Renal pelvis (tissue), 4 donors: ENCODE results near the gene SHE. TPM values are rescaled to one million over a fixed set of nuclear protein-coding genes. Genes with fewer than 3 reads are reported as not detected.
A peak's percentile ranks its signal among the peaks of the same experiment; 100 is the strongest.

Experiments used
- DNase-seq: peaks from one replicate; pipeline ENCODE4 v3.0.0-alpha.2; 2013
- polyA plus RNA-seq, 3 donors: library from polyadenylated mRNA; unstranded; fragments of 120-200 nt; gene quantifications; one replicate each; pipeline ENCODE4 v1.2.1, GENCODE V29; 2013; ENCODE audit not compliant: insufficient read length in 3 of 3

Gene SHE
- polyA plus RNA-seq, 3 donors: 10.2 to 12.4 (median 11.0) TPM

- no peak for DNase-seq
Observed at GRCh38 chr1:154483941-154484803, 18.0 kb downstream of the SHE start.

DNA sequence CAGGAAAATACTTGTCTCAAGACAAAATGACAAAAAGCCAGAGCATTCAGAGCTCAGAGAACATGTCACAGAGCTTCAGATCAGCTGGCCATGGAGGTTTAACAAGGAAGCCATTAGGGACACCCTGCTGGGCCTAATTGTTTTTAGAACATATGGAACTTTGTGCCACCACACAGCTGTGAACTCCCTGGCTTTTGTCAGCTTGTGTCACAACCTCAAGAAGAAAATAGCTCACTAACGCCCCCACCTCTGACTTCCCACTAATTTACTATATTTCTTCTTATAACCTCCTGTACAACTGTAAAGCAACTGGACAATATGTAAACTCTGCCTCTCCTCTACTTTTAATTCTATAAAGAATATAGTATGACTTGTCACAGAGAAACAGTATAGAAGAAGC is 21.2 kb downstream of the SHE start:
- DNase-seq: no peak

DNA sequence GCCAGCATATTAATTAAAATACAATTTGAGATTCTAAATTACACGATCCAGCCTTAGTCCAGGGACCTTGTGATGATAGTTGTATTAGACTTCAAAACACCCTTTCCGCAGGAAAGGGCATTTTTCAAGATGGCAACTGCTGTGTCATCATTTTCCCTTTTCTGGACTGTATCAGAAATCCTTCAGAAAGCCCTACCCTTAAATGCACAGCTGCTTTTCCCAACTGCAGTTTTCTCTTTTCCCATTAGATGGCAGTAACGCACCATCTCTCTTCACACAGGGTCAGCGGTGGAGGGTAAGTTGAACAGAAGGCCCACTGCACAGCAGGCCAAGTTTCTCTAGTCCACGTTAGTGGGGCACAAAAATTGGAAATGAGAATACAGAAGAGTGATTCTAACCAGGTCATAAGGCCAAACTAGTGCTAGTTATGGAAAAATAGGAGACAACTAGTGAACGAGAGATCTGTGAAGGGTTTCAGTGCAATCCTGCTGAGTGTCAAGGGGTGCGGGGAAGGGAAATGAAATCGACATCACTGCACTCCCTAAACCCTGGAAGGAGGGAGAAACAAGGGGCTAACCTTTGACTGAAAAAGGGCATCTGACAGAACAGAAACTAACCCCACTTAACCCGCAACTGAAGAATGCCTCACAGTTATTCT is 22.3 kb downstream of the SHE start:
- peak; percentile 87 for DNase-seq

DNA sequence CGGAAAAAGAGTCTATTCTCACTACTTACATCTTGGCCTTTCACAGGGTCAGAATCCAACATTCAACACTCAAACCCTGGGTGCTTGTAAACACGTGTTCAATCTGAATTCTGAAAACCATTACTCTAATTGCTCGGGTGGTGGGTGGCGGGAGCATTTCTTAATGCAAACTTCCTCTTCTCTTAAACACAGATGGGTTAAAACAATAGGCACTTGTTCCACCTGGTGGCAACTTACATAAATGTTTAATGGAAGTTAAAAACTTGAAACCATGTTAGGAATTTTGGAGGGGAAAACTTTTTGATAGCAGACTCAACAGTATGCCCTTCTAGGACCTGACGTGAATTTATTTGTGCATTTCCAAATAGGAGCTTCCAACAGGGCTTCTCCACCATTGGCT is 23.6 kb downstream of the SHE start:
- DNase-seq: no peak

DNA sequence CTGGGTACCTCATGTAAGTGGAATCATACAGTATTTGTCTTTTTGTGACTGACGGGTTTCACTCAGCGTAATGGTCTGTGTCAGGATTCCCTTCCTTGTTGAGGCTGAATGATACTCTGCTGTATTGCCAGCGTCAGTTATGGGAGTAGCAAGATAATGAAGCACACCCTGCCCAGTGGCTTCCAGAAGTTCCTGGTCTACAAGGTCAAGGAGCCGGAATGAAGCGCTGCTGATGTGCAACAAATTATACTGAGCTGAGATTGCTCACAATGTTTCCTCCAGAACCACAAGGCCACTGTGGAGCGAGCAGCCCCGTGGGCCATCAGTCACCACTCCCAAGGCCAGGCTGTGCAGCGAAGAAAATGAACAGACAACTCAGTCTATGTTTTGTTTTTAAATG is 24.2 kb downstream of the SHE start:
- no peak for DNase-seq

- no peak for DNase-seq
Observed at GRCh38 chr1:154476791-154477190, 25.4 kb downstream of the SHE start.

DNA sequence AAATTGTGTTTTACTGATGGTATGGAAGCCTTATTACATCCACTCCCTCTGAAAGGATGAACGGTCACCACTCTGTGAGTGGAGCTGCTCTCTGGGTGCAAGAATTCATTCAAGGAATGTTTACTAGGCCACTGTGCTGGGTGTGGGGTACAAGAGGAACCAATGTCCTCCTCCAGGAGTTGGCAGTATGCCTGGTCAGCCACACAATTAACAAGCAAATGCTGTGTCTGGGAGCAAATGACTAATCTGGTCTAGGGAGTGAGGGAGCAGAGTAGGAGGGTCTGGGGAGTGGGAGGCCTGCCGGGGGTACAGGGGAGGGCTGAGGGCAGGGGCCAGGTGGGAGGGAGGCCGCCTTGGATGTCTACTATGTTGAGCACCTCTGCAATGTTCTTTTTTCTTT is 27.4 kb downstream of the SHE start:
- no peak for DNase-seq

DNA sequence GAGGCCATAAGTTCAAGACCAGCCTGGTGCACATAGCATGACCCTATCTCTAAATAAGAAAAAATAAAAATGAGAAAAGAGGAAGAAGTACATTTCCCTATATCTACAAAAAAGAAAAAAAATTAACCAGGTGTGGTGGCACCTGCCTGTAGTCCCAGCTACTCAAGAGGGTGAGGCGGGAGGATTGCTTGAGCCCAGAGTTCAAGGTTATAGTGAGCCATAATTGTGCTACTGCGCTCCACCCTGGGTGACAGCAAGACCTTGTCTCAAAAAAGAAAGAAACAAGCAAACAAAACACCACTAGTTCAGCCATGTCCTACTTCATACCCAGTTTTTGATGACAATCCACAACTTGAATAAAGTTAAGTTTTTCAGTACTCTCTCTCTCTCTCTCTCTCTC is 30.9 kb downstream of the SHE start:
- no peak for DNase-seq

DNA sequence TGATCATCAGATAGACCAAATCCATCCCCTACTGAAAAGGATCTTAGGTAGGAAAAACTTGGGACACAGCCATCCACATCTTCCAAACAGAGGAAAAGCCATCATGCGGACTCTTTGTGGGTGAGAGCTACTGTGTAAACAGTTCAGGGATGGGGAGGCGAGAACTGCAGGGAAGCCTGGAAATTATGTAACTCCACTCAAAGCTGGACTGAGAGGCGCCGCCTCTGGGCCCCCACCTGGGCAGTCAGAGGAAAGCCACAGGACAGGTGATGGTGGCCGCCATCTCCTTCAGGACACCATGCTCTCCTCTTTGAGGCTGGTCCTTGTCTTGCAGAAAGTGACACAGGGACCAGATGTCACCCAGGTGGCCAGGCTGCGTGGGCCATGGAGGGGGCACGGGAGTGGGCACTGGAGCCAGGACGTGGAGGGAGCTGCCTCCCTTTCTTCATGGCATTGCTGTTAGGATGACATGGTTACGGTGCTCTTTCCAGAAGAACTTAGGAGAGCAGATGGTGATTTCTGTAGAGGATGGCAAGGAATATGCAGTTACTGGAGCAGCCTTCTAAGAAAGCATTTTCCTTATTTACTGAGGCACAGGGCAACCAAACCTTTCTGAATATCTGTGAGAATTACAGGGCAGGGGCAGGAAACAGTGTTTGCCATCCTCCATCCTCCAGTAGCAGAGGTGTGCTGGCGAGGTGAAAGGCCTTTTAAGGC is 32.2 kb downstream of the SHE start:
- no peak for DNase-seq

DNA sequence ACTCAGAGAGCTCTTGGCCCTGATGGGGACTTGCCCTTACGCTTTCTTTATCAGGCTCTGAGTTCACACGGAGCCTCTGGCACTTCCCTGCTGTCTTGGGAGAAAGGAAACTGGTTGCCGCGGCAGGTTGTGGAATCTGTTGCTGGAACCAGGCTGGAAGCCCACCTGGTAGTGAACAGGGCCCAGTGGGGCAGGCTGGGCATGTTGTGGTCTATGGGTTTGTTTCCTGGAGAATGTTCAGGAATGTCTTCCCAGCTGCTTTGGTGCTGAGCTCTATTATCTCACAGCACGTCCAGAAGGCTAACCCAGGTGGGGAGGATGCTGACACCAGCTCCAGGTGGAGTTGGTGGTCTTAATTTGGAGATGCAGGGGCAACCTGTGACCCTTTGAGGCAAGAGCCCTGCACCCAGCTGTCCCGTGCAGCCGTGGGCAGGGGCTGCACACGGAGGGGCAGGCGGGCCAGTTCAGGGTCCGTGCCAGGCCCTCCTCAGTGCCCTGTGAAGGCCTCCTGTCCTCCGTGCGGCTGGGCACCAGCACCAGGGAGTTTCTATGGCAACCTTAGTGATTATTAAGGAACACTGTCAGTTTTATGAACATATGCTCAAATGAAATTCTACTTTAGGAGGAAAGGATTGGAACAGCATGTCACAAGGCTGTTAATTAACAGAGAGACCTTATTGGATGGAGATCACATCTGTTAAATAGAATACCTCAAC is 33.5 kb downstream of the SHE start:
- DNase-seq: no peak

DNA sequence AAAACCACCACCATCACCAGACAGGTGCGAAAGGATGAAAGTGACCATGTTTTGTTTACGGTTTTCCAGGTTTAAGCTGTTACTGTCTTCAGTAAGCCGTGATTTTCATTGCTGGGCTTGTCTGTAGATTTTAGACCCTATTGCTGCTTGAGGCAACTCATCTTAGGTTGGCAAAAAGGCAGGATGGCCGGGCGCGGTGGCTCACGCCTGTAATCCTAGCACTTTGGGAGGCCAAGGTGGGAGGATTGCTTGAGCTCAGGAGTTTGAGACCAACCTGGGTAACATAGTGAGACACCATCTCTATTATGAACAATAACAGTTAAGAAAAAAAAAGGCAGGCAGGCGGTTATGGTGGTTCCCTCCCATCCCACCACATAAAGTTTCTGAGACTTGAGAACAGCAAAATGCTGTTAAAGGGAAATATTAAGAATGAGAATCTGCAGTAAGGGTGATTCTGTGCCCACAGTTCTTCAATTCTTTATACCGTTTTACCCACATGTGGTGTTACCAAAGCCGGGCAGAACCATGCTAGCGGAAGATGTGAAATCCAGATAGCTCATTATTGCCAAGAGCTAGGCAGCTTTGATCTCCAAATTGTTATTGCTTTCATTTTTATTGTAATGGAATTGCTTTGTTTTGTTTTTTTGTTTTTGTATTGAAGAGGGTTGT is 34.6 kb downstream of the SHE start:
- no peak for DNase-seq

DNA sequence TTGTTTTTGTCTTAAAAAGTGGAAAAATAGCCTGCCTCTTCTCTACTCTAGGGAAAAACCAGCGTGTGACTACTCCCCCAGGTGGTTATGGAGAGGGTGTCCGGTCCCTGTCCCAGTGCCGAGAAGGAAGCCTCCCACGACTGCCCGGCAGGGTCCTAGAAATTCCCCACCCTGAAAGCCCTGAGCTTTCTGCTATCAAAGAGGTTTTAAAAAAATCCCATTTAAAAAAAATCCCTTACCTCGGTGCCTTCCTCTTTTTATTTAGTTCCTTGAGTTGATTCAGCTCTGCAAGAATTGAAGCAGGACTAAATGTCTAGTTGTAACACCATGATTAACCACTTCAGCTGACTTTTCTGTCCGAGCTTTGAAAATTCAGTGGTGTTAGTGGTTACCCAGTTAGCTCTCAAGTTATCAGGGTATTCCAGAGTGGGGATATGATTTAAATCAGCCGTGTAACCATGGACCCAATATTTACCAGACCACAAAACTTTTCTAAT is 35.2 kb downstream of the SHE start:
- no peak for DNase-seq

DNA sequence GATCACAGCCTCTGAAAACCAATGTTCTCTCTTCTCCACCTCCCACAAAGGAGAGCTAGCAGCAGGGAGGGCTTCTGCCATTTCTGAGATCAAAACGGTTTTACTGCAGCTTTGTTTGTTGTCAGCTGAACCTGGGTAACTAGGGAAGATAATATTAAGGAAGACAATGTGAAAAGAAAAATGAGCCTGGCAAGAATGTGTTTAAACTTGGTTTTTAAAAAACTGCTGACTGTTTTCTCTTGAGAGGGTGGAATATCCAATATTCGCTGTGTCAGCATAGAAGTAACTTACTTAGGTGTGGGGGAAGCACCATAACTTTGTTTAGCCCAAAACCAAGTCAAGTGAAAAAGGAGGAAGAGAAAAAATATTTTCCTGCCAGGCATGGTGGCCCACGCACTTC is 36.0 kb downstream of the SHE start:
- no peak for DNase-seq

DNA sequence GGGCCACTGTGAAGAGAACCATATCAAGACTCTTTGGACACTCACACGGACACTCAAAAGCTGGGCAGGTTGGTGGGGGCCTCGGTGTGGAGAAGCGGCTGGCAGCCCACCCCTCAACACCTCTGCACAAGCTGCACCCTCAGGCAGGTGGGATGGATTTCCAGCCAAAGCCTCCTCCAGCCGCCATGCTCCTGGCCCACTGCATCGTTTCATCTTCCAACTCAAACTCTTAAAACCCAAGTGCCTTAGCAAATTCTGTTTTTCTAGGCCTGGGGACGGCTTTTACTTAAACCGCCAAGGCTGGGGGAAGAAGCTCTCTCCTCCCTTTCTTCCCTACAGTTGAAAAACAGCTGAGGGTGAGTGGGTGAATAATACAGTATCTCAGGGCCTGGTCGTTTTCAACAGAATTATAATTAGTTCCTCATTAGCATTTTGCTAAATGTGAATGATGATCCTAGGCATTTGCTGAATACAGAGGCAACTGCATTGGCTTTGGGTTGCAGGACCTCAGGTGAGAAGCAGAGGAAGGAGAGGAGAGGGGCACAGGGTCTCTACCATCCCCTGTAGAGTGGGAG is 36.5 kb downstream of the SHE start:
- no peak for DNase-seq

DNA sequence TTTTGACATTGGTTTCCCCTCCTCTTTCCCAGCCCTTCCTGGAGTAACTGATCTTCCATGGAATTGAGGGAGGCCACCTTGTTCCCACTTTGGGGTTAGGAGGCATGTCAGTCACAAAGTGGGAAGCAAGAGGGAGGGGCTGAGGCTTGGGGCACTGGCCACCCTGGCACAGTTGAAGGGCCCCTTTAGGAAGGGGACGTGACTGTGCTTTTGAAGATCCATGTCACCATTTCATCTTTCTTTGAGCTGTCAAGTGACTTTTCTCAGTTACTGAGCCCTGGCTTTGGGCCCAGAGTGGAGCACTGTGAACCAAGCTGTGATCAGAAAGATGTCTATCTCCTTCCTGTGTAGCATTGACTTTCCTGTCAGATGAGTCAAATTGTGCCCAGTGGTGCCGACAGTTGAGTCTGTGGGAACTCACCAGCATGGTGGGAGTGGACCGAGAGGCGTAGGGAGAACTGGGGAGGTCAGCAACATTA is 38.7 kb downstream of the SHE start:
- no peak for DNase-seq

- no peak for DNase-seq
Observed at GRCh38 chr1:154460695-154461260, 41.4 kb downstream of the SHE start.

GRCh38 chr1:154459080-154459479 is 43.1 kb downstream of the SHE start:
- no peak for DNase-seq

DNA sequence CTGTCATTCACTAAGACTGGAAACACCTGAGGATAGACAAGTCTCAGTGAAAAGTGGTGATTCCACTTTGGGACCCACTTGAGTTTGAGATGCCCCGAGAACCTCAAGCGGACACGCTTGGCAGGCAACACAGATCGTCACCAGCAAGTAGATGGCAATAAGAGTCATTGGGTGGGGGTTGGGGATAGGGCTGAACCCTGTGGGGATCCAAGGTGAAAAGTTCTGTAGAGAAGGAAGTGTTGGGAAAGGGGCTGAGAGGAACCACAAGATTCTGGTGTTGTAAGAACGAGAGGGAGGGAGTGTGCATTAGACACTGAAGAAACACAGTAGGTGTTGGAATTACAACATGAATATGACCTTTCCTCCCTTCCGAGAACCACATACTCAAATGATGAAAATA is 45.6 kb downstream of the SHE start:
- DNase-seq: no peak

DNA sequence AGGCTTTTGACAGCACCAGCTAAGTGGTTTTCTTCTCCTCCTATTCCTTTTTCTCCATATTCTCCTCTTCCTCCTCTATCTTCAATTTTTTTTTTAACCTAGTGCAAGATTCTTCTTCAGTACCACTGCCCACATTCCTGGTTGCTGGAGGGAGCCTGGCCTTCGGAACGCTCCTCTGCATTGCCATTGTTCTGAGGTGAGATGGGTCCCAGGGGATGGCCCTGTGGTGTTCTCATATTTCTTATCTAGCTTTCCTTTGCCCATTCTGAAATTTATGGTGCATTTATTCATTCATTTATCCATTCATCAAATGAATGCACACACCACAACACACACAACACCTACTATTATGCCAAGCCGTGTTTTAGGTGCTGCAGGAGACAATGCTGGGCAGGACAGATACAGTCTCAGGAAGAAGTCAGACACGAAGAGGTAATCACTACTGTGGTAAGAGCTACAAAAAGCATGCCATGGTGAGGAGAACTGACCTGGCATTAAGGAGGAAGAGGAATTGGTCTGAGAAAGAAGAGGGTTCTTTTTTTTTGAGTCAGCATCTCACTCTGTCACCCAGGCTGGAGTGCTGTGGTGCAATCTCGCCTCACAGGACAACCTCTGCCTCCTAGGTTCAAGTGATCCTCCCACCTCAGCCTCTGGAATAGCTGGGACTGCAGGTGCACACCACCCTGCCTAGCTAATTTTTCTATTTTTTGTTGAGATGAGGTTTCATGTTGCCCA is 47.7 kb downstream of the SHE start:
- DNase-seq: no peak
